Spinal cord (tissue), 10 donors: ENCODE data around the gene NCAPD3. TPM values are rescaled to one million over a fixed set of nuclear protein-coding genes. Genes with fewer than 3 reads are reported as not detected.

Source experiments
- DNase-seq, 6 donors: peaks; one replicate each; pipeline versions ENCODE4 v3.0.0 to v3.0.0-alpha.2; 2013 to 2015; ENCODE audit warnings: low spot score in 6 of 6, low read depth in 4 of 6
- H3K27ac ChIP-seq: one replicate; pipeline ENCODE4 v1.5.1; 2013; ENCODE audit warnings: low read depth, low read length, control low read depth
- H3K27me3 ChIP-seq: one replicate; pipeline ENCODE4 v1.6.1; 2013; ENCODE audit warnings: low read length; ENCODE audit not compliant: control insufficient read depth, insufficient read depth
- H3K36me3 ChIP-seq: one replicate; pipeline ENCODE4 v1.6.1; 2013; ENCODE audit warnings: low read length; ENCODE audit not compliant: control insufficient read depth, insufficient read depth
- H3K4me1 ChIP-seq: one replicate; pipeline ENCODE4 v1.6.1; 2013; ENCODE audit warnings: low read length; ENCODE audit not compliant: control insufficient read depth, insufficient read depth
- H3K4me3 ChIP-seq: one replicate; pipeline ENCODE4 v1.5.1; 2013; ENCODE audit warnings: low read depth, low read length, control low read depth
- H3K9me3 ChIP-seq: one replicate; pipeline ENCODE4 v1.6.1; 2013; ENCODE audit warnings: low read length; ENCODE audit not compliant: control insufficient read depth, insufficient read depth
- WGBS: methylation state at CpG from one replicate; pipeline ENCODE4 v1.1.5; 2013; ENCODE audit warnings: missing lambda C conversion rate; ENCODE audit not compliant: insufficient coverage; 5-methylcytosine and 5-hydroxymethylcytosine counted together
- long read RNA-seq, 4 donors: transcript quantifications; one replicate each; lab custom pipeline, GENCODE V29; 2026
- polyA plus RNA-seq, 2 donors: library from polyadenylated mRNA; unstranded; fragments of 120-200 nt; gene quantifications; one replicate each; pipeline ENCODE4 v1.2.1, GENCODE V29; 2013; ENCODE audit not compliant: insufficient read length in 2 of 2
- total RNA-seq, 2 donors: library from RNA; depleted of rRNA in 1 of 2; stranded (reverse); fragments of 120-200 nt in 1 of 2; fragments of >200 nt in 1 of 2; gene quantifications; one replicate each; pipeline versions ENCODE4 v1.2.3 to v1.2.4, GENCODE V29; 2013 to 2014
- donor health status: healthy.

Gene NCAPD3
- total RNA-seq (10 to 100 TPM; 18.8 to 20.7 TPM), polyA plus RNA-seq (10 to 100 TPM; 22.9 to 23.0 TPM)
- long read RNA-seq, donor 1, partial matches to known transcripts = 99 of 100 reads
- long read RNA-seq, donor 1, other reads (novel, unspliced or antisense) = 0 of 100 reads
- long read RNA-seq, donor 2 = 0 reads
- long read RNA-seq, donor 3 = 0 reads
- long read RNA-seq, donor 4, partial matches to known transcripts = 0 of 1 reads
- long read RNA-seq, donor 4, other reads (novel, unspliced or antisense) = 0 of 1 reads

GRCh38 chr11:134223836-134224709, at the start of gene NCAPD3, which contains the start of gene VPS26B:
TSS of gene NCAPD3 (minus strand) at chr11:134223967. CDS start at chr11:134223926, 41 bp downstream.
TSS of gene VPS26B (plus strand) at chr11:134224671. CDS start at chr11:134225123, 452 bp downstream.
- Histone ChIP-seq H3K9me3 (no peaks in the 10 kb centered on the region), H3K27ac (peak within 1 kb of the TSS; percentile 94), H3K27me3 (no peaks in the 10 kb centered on the region), H3K36me3 (peaks cover 10% of the 10 kb centered on the region), H3K4me3 (peak within 1 kb of the TSS; percentile 85), H3K4me1 (peaks cover 22% of the 10 kb centered on the region)
- DNase-seq = peak; percentile 92 to 99 (median 94)
- WGBS = under 1% methylated on average over 89 of the region's 89 CpGs

GRCh38 chr11:134273317-134273712, 49.5 kb upstream of the NCAPD3 start:
- no peak for DNase-seq
- WGBS = no CpG with 5 or more reads among the region's 3 CpGs
- no peak overlapping the region for H3K27ac ChIP-seq
- H3K4me3 ChIP-seq = no peak overlapping the region
- no peaks in the 10 kb centered on the region for H3K9me3 ChIP-seq
- H3K36me3 ChIP-seq = no peaks in the 10 kb centered on the region
- H3K27me3 ChIP-seq = peaks cover 64% of the 10 kb centered on the region
- peaks cover 20% of the 10 kb centered on the region for H3K4me1 ChIP-seq

- Histone ChIP-seq H3K9me3 (no peaks in the 10 kb centered on the region), H3K4me1 (peaks cover 18% of the 10 kb centered on the region), H3K27ac (no peak overlapping the region), H3K36me3 (no peaks in the 10 kb centered on the region), H3K4me3 (no peak overlapping the region), H3K27me3 (peaks cover 59% of the 10 kb centered on the region)
- WGBS = 26% methylated on average over 8 of the region's 18 CpGs
- peak in 1 of 6 donors; percentile 26 for DNase-seq
Observed at GRCh38 chr11:134272381-134273316, 48.9 kb upstream of the NCAPD3 start.

GRCh38 chr11:134271978-134272377, 48.2 kb upstream of the NCAPD3 start:
- H3K4me1 ChIP-seq = peaks cover 13% of the 10 kb centered on the region
- H3K36me3 ChIP-seq = no peaks in the 10 kb centered on the region
- H3K4me3 ChIP-seq = no peak overlapping the region
- no peak for DNase-seq
- 100% methylated on average over 1 of the region's 4 CpGs for WGBS
- no peaks in the 10 kb centered on the region for H3K9me3 ChIP-seq
- peaks cover 52% of the 10 kb centered on the region for H3K27me3 ChIP-seq
- H3K27ac ChIP-seq = no peak overlapping the region

GRCh38 chr11:134270250-134270714, 46.5 kb upstream of the NCAPD3 start:
- Histone ChIP-seq H3K27ac (no peak overlapping the region), H3K4me1 (no peaks in the 10 kb centered on the region), H3K27me3 (peaks cover 39% of the 10 kb centered on the region), H3K4me3 (no peak overlapping the region), H3K9me3 (no peaks in the 10 kb centered on the region), H3K36me3 (no peaks in the 10 kb centered on the region)
- DNase-seq = no peak
- WGBS = 35% methylated on average over 4 of the region's 5 CpGs

GRCh38 chr11:134267966-134268365, 44.2 kb upstream of the NCAPD3 start:
- Histone ChIP-seq H3K36me3 (peaks cover 7% of the 10 kb centered on the region), H3K27ac (no peak overlapping the region), H3K4me3 (no peak overlapping the region), H3K4me1 (no peaks in the 10 kb centered on the region), H3K27me3 (peaks cover 16% of the 10 kb centered on the region), H3K9me3 (no peaks in the 10 kb centered on the region)
- DNase-seq = peak in 1 of 6 donors; percentile 35
- 69% methylated on average over 8 of the region's 11 CpGs for WGBS

- Histone ChIP-seq H3K27me3 (peaks cover 11% of the 10 kb centered on the region), H3K4me3 (no peak overlapping the region), H3K27ac (no peak overlapping the region), H3K36me3 (peaks cover 10% of the 10 kb centered on the region), H3K4me1 (no peaks in the 10 kb centered on the region), H3K9me3 (no peaks in the 10 kb centered on the region)
- 46% methylated on average over 4 of the region's 5 CpGs for WGBS
- no peak for DNase-seq
Observed at GRCh38 chr11:134267461-134267860, 43.7 kb upstream of the NCAPD3 start.

GRCh38 chr11:134266841-134267251, 43.1 kb upstream of the NCAPD3 start:
- no peak for DNase-seq
- Histone ChIP-seq H3K27ac (no peak overlapping the region), H3K9me3 (no peaks in the 10 kb centered on the region), H3K4me3 (no peak overlapping the region), H3K4me1 (no peaks in the 10 kb centered on the region), H3K27me3 (peaks cover 6% of the 10 kb centered on the region), H3K36me3 (peaks cover 16% of the 10 kb centered on the region)
- 91% methylated on average over 3 of the region's 3 CpGs for WGBS

GRCh38 chr11:134266440-134266839, 42.7 kb upstream of the NCAPD3 start:
- Histone ChIP-seq H3K36me3 (peaks cover 20% of the 10 kb centered on the region), H3K4me3 (no peak overlapping the region), H3K9me3 (no peaks in the 10 kb centered on the region), H3K4me1 (no peaks in the 10 kb centered on the region), H3K27ac (no peak overlapping the region), H3K27me3 (peaks cover 2% of the 10 kb centered on the region)
- DNase-seq = no peak
- WGBS = 96% methylated on average over 5 of the region's 5 CpGs
